ENCODE data around the gene PAFAH1B1. TPM values are rescaled to one million over a fixed set of nuclear protein-coding genes. Genes with fewer than 3 reads are reported as not detected.
"Not testable (repeated sequence)": the region's sequence is repeated elsewhere in the genome, so short reads cannot be mapped to it uniquely, and the experiment has no call there.

Gene PAFAH1B1
- total RNA-seq, 2 donors from 2014 or later, result 39.7 to 60.3 TPM

- no peak overlapping the region for H3K27ac ChIP-seq
- peaks cover 9 to 21% of the 10 kb centered on the region in 2 donors for H3K36me3 ChIP-seq (replicated peaks in 1 of 2; ENCODE audit: insufficient read depth in 1 of 2, low read depth in 2 of 2)
- no peaks in the 10 kb centered on the region for H3K9me3 ChIP-seq
- WGBS, 2 donors, result 79 to 84% methylated on average over 5 of the region's 5 CpGs
- intact Hi-C loops (cut with DNase I), result no loop called here
- no peak for TF ChIP-seq CTCF (IDR thresholded peaks at IDR 0.05)
- TF ChIP-seq POLR2A (IDR thresholded peaks at IDR 0.05), result no peak
- no peaks in the 10 kb centered on the region for H3K27me3 ChIP-seq
- no peak overlapping the region for H3K4me3 ChIP-seq
- DNase-seq, result no peak
- H3K4me1 ChIP-seq, result no peaks in the 10 kb centered on the region
- no peak for ATAC-seq
Measured at GRCh38 chr17:2672026-2672425, 78.6 kb downstream of the PAFAH1B1 start.

- 94 to 100% methylated on average over 1 of the region's 1 CpG for WGBS, 2 donors
Measured at GRCh38 chr17:2679247-2679646, 85.8 kb downstream of the PAFAH1B1 start.

GRCh38 chr17:2680961-2681360, 87.5 kb downstream of the PAFAH1B1 start:
- peaks cover 15 to 26% of the 10 kb centered on the region in 2 donors for H3K36me3 ChIP-seq (replicated peaks in 1 of 2; ENCODE audit: insufficient read depth in 1 of 2, low read depth in 2 of 2)
- WGBS, 2 donors, result 95 to 100% methylated on average over 2 of the region's 2 CpGs
- ATAC-seq (no peak), DNase-seq (no peak)
- intact Hi-C loops (cut with DNase I), result no loop called here
- H3K27ac ChIP-seq, result no peak overlapping the region
- TF ChIP-seq CTCF (IDR thresholded peaks at IDR 0.05), result no peak
- TF ChIP-seq POLR2A (IDR thresholded peaks at IDR 0.05), result no peak
- H3K4me3 ChIP-seq, result no peak overlapping the region
- peaks cover 18% of the 10 kb centered on the region for H3K4me1 ChIP-seq
- H3K9me3 ChIP-seq, result no peaks in the 10 kb centered on the region
- H3K27me3 ChIP-seq, result no peaks in the 10 kb centered on the region

More at GRCh38 chr17:2679247-2679646, 85.8 kb downstream of the PAFAH1B1 start:
- H3K27me3 ChIP-seq; intact Hi-C loops (cut with DNase I); H3K4me3 ChIP-seq; H3K27ac ChIP-seq; ATAC-seq; DNase-seq; H3K9me3 ChIP-seq: not testable (repeated sequence)
- peaks cover 18% of the 10 kb centered on the region for H3K4me1 ChIP-seq
- peaks cover 15 to 26% of the 10 kb centered on the region in 2 donors for H3K36me3 ChIP-seq (replicated peaks in 1 of 2; ENCODE audit: insufficient read depth in 1 of 2, low read depth in 2 of 2)

- Histone ChIP-seq H3K27me3 (no peaks in the 10 kb centered on the region), H3K9me3 (no peaks in the 10 kb centered on the region), H3K27ac (no peak overlapping the region), H3K36me3 (replicated peaks in 1 of 2; ENCODE audit: insufficient read depth in 1 of 2, low read depth in 2 of 2) (peaks cover 15 to 24% of the 10 kb centered on the region in 2 donors), H3K4me1 (peaks cover 22% of the 10 kb centered on the region), H3K4me3 (no peak overlapping the region)
- WGBS, 2 donors, result 88 to 89% methylated on average over 7 of the region's 7 CpGs
- no peak for TF ChIP-seq CTCF (IDR thresholded peaks at IDR 0.05)
- TF ChIP-seq POLR2A (IDR thresholded peaks at IDR 0.05), result no peak
- DNase-seq (no peak), ATAC-seq (no peak)
- intact Hi-C loops (cut with DNase I), result no loop called here
Measured at GRCh38 chr17:2681650-2682049, 88.2 kb downstream of the PAFAH1B1 start.

- H3K27ac ChIP-seq, result peak overlapping the region in 2 of 4 donors; percentile 2 to 51
- no peaks in the 10 kb centered on the region for H3K27me3 ChIP-seq
- TF ChIP-seq CTCF (IDR thresholded peaks at IDR 0.05), result no peak
- no peak for TF ChIP-seq POLR2A (IDR thresholded peaks at IDR 0.05)
- 27 to 48% methylated on average over 3 of the region's 3 CpGs for WGBS, 2 donors
- peaks cover 15 to 22% of the 10 kb centered on the region in 2 donors for H3K36me3 ChIP-seq (replicated peaks in 1 of 2; ENCODE audit: insufficient read depth in 1 of 2, low read depth in 2 of 2)
- ATAC-seq (no peak), DNase-seq (no peak)
- peaks cover 25% of the 10 kb centered on the region for H3K4me1 ChIP-seq
- intact Hi-C loops (cut with DNase I), result no loop called here
- H3K9me3 ChIP-seq, result no peaks in the 10 kb centered on the region
- H3K4me3 ChIP-seq, result no peak overlapping the region
Measured at GRCh38 chr17:2682176-2682938, 88.9 kb downstream of the PAFAH1B1 start.
